ENCODE measurements around the gene SH3GLB2.
"Not testable (repeated sequence)": the region's sequence is repeated elsewhere in the genome, so short reads cannot be mapped to it uniquely, and the experiment has no call there.

Gene SH3GLB2

DNA sequence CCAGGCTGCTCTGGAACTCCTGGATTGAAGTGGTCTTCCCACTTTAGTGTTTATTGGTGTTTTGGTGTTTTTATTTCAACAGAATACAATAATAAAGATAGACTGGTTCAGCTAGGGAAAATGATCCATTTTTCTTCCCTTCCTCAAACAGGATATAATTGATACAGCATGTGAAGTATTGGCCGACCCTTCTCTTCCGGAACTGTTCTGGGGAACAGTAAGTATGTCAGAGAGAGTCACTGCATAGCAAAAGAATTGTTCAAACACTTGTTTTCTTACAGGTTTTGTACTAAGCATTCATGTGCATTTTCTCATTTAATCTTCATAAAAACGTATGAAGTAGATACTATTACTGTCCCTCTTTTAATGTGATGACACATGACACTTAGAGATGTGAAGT, 49.0 kb downstream of the SH3GLB2 start:
- no peaks in the 10 kb centered on the region for H3K9me3 ChIP-seq (ENCODE audit: insufficient read depth, low read depth, low read length)
- peaks cover 55% of the 10 kb centered on the region; the same call in 1 of the 2 replicates for H3K36me3 ChIP-seq (ENCODE audit: insufficient read depth, low read length)
- no peaks in the 10 kb centered on the region for H3K79me2 ChIP-seq (ENCODE audit: insufficient read depth, low read length)
- no peaks in the 10 kb centered on the region for H3F3A ChIP-seq (ENCODE audit: low read depth)
- no peaks in the 10 kb centered on the region for H3K9me2 ChIP-seq (replicated peaks; ENCODE audit: low read depth, low read length)
- no peak overlapping the region for H2AFZ ChIP-seq (ENCODE audit: low read length)
- no peak overlapping the region for H3K4me3 ChIP-seq (ENCODE audit: low read length, poor library complexity, severe bottlenecking)
- no peaks in the 10 kb centered on the region for H4K20me1 ChIP-seq (ENCODE audit: insufficient read depth, low read length, poor library complexity, severe bottlenecking)
- H3K9ac ChIP-seq (ENCODE audit: low read depth, low read length, poor library complexity, severe bottlenecking), result no peak overlapping the region
- no peaks in the 10 kb centered on the region for H3K27me3 ChIP-seq (ENCODE audit: insufficient read depth, low read length, poor library complexity, severe bottlenecking)
- TF ChIP-seq EZH2phosphoT487 (IDR thresholded peaks at IDR 0.05; ENCODE audit: borderline replicate concordance), result no peak
- TF ChIP-seq, protein P1, sequence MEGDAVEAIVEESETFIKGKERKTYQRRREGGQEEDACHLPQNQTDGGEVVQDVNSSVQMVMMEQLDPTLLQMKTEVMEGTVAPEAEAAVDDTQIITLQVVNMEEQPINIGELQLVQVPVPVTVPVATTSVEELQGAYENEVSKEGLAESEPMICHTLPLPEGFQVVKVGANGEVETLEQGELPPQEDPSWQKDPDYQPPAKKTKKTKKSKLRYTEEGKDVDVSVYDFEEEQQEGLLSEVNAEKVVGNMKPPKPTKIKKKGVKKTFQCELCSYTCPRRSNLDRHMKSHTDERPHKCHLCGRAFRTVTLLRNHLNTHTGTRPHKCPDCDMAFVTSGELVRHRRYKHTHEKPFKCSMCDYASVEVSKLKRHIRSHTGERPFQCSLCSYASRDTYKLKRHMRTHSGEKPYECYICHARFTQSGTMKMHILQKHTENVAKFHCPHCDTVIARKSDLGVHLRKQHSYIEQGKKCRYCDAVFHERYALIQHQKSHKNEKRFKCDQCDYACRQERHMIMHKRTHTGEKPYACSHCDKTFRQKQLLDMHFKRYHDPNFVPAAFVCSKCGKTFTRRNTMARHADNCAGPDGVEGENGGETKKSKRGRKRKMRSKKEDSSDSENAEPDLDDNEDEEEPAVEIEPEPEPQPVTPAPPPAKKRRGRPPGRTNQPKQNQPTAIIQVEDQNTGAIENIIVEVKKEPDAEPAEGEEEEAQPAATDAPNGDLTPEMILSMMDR (conservative IDR thresholded peaks at IDR 0.05; ENCODE audit: low read length), result no peak
- H3K4me1 ChIP-seq (ENCODE audit: insufficient read depth, low read length, poor library complexity, severe bottlenecking), result no peaks in the 10 kb centered on the region
- H3K4me2 ChIP-seq (ENCODE audit: low read depth, low read length, poor library complexity, severe bottlenecking), result no peak overlapping the region

DNA sequence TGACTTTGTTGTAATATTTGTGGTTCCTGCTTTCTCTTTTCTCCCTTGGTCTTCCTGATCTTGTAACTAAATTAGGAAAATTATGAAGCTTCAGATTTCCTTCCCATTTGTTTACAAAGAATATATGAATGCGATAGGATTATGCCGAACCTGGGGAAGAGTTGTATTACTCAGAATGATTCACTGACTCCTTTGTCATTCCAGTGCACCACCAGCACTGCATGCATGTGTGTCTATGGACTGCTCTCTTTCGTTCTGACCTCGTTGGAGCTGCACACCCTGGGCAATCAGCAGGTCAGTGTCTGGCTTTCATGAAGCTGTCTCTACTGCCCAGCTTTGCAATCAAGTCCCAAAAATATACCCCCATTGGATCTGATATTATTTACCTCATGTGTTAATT, 55.2 kb downstream of the SH3GLB2 start:
- H3F3A ChIP-seq (ENCODE audit: low read depth), result no peaks in the 10 kb centered on the region
- no peak for TF ChIP-seq EZH2phosphoT487 (IDR thresholded peaks at IDR 0.05; ENCODE audit: borderline replicate concordance)
- TF ChIP-seq, protein P1 (conservative IDR thresholded peaks at IDR 0.05; ENCODE audit: low read length), result no peak
- peaks cover 38% of the 10 kb centered on the region; the same call in 1 of the 2 replicates for H3K36me3 ChIP-seq (ENCODE audit: insufficient read depth, low read length)
- no peak overlapping the region for H3K4me2 ChIP-seq (ENCODE audit: low read depth, low read length, poor library complexity, severe bottlenecking)
- H3K27me3 ChIP-seq (ENCODE audit: insufficient read depth, low read length, poor library complexity, severe bottlenecking), result no peaks in the 10 kb centered on the region
- no peaks in the 10 kb centered on the region for H4K20me1 ChIP-seq (ENCODE audit: insufficient read depth, low read length, poor library complexity, severe bottlenecking)
- H3K9ac ChIP-seq (ENCODE audit: low read depth, low read length, poor library complexity, severe bottlenecking), result no peak overlapping the region
- no peaks in the 10 kb centered on the region for H3K79me2 ChIP-seq (ENCODE audit: insufficient read depth, low read length)
- H3K9me3 ChIP-seq (ENCODE audit: insufficient read depth, low read depth, low read length), result no peaks in the 10 kb centered on the region
- no peak overlapping the region for H3K4me3 ChIP-seq (ENCODE audit: low read length, poor library complexity, severe bottlenecking)
- no peaks in the 10 kb centered on the region for H3K9me2 ChIP-seq (replicated peaks; ENCODE audit: low read depth, low read length)
- H2AFZ ChIP-seq (ENCODE audit: low read length), result no peak overlapping the region
- H3K4me1 ChIP-seq (ENCODE audit: insufficient read depth, low read length, poor library complexity, severe bottlenecking), result no peaks in the 10 kb centered on the region

DNA sequence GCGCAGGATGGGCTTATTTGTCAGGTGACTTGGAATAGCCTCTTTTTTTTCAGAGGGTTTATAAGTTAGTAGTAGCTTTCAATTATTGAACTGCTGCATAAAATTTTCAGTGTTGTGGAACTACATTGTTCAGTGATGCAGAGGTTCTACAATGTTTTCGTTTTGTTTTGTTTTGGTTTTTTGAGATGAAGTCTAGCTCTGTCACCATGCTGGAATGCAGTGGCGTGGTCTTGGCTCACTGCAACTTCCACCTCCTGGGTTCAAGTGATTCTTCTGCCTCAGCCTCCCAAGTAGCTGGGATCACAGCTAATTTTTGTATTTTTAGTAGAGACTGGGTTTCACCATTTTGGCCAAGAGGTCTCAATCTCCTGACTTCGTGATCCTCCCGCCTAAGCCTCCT, 58.6 kb downstream of the SH3GLB2 start:
- H2AFZ ChIP-seq (ENCODE audit: low read length), result no peak overlapping the region
- H3K9me3 ChIP-seq (ENCODE audit: insufficient read depth, low read depth, low read length), result no peaks in the 10 kb centered on the region
- no peaks in the 10 kb centered on the region for H3K27me3 ChIP-seq (ENCODE audit: insufficient read depth, low read length, poor library complexity, severe bottlenecking)
- H3K36me3 ChIP-seq (ENCODE audit: insufficient read depth, low read length), result peaks cover 24% of the 10 kb centered on the region; the same call in 1 of the 2 replicates
- H3K4me3 ChIP-seq (ENCODE audit: low read length, poor library complexity, severe bottlenecking), result no peak overlapping the region
- H3K79me2 ChIP-seq (ENCODE audit: insufficient read depth, low read length), result no peaks in the 10 kb centered on the region
- no peaks in the 10 kb centered on the region for H3K9me2 ChIP-seq (replicated peaks; ENCODE audit: low read depth, low read length)
- H3K4me2 ChIP-seq (ENCODE audit: low read depth, low read length, poor library complexity, severe bottlenecking), result no peak overlapping the region
- no peak overlapping the region for H3K9ac ChIP-seq (ENCODE audit: low read depth, low read length, poor library complexity, severe bottlenecking)
- H3K4me1 ChIP-seq (ENCODE audit: insufficient read depth, low read length, poor library complexity, severe bottlenecking), result no peaks in the 10 kb centered on the region
- TF ChIP-seq, protein P1 (conservative IDR thresholded peaks at IDR 0.05; ENCODE audit: low read length), result no peak
- no peak for TF ChIP-seq EZH2phosphoT487 (IDR thresholded peaks at IDR 0.05; ENCODE audit: borderline replicate concordance)
- no peaks in the 10 kb centered on the region for H3F3A ChIP-seq (ENCODE audit: low read depth)
- H4K20me1 ChIP-seq (ENCODE audit: insufficient read depth, low read length, poor library complexity, severe bottlenecking), result no peaks in the 10 kb centered on the region

DNA sequence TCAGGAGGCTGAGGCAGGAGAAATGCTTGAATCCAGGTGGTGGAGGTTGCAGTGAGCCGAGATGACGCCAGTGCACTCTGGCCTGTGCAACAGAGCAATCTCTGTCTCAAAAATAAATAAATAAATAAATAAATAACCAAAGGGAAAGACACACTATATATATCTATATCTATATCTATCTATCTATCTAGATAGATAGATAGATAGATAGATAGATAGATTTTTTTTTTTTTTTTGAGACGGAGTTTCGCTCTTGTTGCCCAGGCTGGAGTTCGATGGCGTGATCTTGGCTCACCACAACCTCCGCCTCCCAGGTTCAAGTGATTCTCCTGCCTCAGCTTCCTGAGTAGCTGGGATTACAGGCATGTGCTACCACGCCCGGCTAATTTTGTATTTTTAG, 66.7 kb downstream of the SH3GLB2 start:
- H3K27me3 ChIP-seq (ENCODE audit: insufficient read depth, low read length, poor library complexity, severe bottlenecking); H3K4me3 ChIP-seq (ENCODE audit: low read length, poor library complexity, severe bottlenecking); H3K4me1 ChIP-seq (ENCODE audit: insufficient read depth, low read length, poor library complexity, severe bottlenecking); H2AFZ ChIP-seq (ENCODE audit: low read length); H3K4me2 ChIP-seq (ENCODE audit: low read depth, low read length, poor library complexity, severe bottlenecking); H3K9ac ChIP-seq (ENCODE audit: low read depth, low read length, poor library complexity, severe bottlenecking); H3K9me3 ChIP-seq (ENCODE audit: insufficient read depth, low read depth, low read length); H3K79me2 ChIP-seq (ENCODE audit: insufficient read depth, low read length); H3K9me2 ChIP-seq (replicated peaks; ENCODE audit: low read depth, low read length); H3F3A ChIP-seq (ENCODE audit: low read depth); H4K20me1 ChIP-seq (ENCODE audit: insufficient read depth, low read length, poor library complexity, severe bottlenecking): not testable (repeated sequence)
- H3K36me3 ChIP-seq (ENCODE audit: insufficient read depth, low read length), result peaks cover 17% of the 10 kb centered on the region; the same call in 1 of the 2 replicates
